Sigmoid colon (tissue), 7 donors: ENCODE results near the gene YWHAG. TPM values are rescaled to one million over a fixed set of nuclear protein-coding genes. Genes with fewer than 3 reads are reported as not detected.
"Not testable (repeated sequence)": the region's sequence is repeated elsewhere in the genome, so short reads cannot be mapped to it uniquely, and the experiment has no call there.

Experiments
- DNase-seq: peaks from one replicate; pipeline ENCODE4 v3.0.0-alpha.2; 2019
- H3K27ac ChIP-seq, 4 donors: fragments of 200-600 bp; sonication (generic); one replicate each; pipeline ENCODE4 v1.5.1; 2016 to 2019; ENCODE audit warnings: mild to moderate bottlenecking in 1 of 4
- H3K27me3 ChIP-seq, 3 donors: fragments of 200-600 bp; sonication (generic); one replicate each; pipeline ENCODE4 v1.5.1; 2019; ENCODE audit warnings: mild to moderate bottlenecking in 1 of 3
- H3K36me3 ChIP-seq, 4 donors: fragments of 200-600 bp; sonication (generic); one replicate each; pipeline ENCODE4 v1.5.1; 2016 to 2019
- H3K4me1 ChIP-seq, 4 donors: fragments of 200-600 bp; sonication (generic); one replicate each; pipeline ENCODE4 v1.5.1; 2017 to 2019
- H3K4me3 ChIP-seq, 4 donors: fragments of 200-600 bp; sonication (generic); one replicate each; pipeline ENCODE4 v1.5.1; 2017 to 2019; ENCODE audit warnings: mild to moderate bottlenecking in 2 of 4, moderate library complexity in 1 of 4
- H3K9me3 ChIP-seq, 4 donors: fragments of 200-600 bp in 3 of 4; sonication (generic) in 3 of 4; one replicate each; pipeline versions ENCODE4 v1.5.1 to v1.6.1; 2013 to 2019
- EP300 ChIP-seq, 4 donors: sonication (generic); formaldehyde crosslinking; IDR thresholded peaks; one replicate each; pipeline ENCODE4 v1.6.1; 2017; ENCODE audit warnings: antibody characterized with exemption in 4 of 4
- POLR2A ChIP-seq, 2 donors: fragments of 450-650 bp; IDR thresholded peaks; one replicate each; pipeline ENCODE4 v1.6.1; 2016; ENCODE audit warnings: antibody characterized with exemption in 2 of 2, mild to moderate bottlenecking in 2 of 2, moderate library complexity in 2 of 2
- POLR2AphosphoS5 ChIP-seq, 4 donors: sonication (generic); formaldehyde crosslinking; IDR thresholded peaks; one replicate each; pipeline ENCODE4 v1.6.1; 2017; ENCODE audit warnings: antibody characterized with exemption in 4 of 4
- WGBS, 2 donors: extraction: QIAGEN DNeasy Blood & Tissue Kit; methylation state at CpG; one replicate each; pipeline ENCODE4 v1.1.7; 2013; 5-methylcytosine and 5-hydroxymethylcytosine counted together
- intact Hi-C: fragments of 100-400 bp; cut with DNase I; formaldehyde crosslinking; loops from one replicate; pipeline ENCODE4 v1.15.1; 2023
- polyA plus RNA-seq, 3 donors: library from polyadenylated mRNA; stranded (reverse); fragments of 200-250 nt; gene quantifications; one replicate each; pipeline ENCODE4 v1.2.3, GENCODE V29; 2013
- total RNA-seq, 4 donors: library from RNA; depleted of rRNA; stranded (reverse); fragments of >200 nt; gene quantifications; one replicate each; pipeline ENCODE4 v1.1.0, GENCODE V29; 2016
- TF ChIP-seq, protein P1 (sequence below), 4 experiments: fragments of 450-650 bp in 3 of 4; fragments of 200-600 bp in 1 of 4; IDR thresholded peaks; one replicate each; pipeline ENCODE4 v1.5.1; 2016 to 2019; ENCODE audit warnings: antibody characterized with exemption in 4 of 4, mild to moderate bottlenecking in 3 of 4, moderate library complexity in 2 of 4
- donor health status: healthy with polysubstance abuse.
- donor health status: Bipolar disorder and iron deficiency.
- donor health status: healthy.

The YWHAG gene
- total and polyA plus RNA-seq, 7 donors: 42.5 to 64.0 (median 54.2) TPM

DNA sequence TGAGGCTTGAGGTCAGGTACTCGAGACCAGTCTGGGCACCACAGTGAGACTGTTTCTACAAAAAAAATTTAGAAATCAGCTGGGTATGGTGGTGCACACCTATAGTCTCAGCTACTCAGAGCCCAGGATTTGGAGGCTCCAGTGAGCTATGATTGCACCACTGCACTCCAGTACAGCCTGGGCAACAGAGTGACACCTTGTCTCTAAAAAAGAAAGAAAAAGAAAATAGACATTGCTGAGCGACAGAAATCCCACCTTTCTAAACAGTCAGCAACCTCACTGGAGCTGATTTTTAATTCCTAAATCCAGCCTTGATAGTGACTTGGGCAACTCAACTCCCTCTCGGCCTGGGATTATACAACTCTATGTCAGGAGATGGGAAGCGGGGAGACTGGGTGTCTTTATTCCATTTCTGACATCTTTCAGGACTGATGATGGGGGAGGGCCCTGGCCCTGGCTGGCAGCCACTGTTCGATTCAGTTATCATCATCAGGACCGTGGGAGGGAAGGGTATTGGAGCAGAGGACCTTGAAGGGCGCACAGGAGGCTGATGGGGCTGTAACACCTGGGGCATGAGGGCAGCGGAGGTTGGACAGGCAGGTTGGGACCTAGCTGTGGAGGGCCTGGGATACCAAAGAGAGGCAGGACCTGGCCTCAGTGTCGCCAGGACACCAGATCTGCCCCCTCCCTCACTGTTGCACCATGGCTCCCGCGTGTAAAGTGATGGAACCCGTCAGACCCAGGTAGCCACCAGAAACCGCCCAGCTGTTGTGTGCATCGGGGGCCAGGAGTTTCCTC is 41.6 kb downstream of the YWHAG start:
- no peaks in the 10 kb centered on the region for H3K9me3 ChIP-seq
- H3K4me1 ChIP-seq: peaks cover 0 to 25% (median 22%) of the 10 kb centered on the region in 4 donors
- TF ChIP-seq EP300 (IDR thresholded peaks at IDR 0.05) (no peak), POLR2A (IDR thresholded peaks at IDR 0.05) (no peak), POLR2AphosphoS5 (IDR thresholded peaks at IDR 0.05) (no peak)
- TF ChIP-seq, protein P1, sequence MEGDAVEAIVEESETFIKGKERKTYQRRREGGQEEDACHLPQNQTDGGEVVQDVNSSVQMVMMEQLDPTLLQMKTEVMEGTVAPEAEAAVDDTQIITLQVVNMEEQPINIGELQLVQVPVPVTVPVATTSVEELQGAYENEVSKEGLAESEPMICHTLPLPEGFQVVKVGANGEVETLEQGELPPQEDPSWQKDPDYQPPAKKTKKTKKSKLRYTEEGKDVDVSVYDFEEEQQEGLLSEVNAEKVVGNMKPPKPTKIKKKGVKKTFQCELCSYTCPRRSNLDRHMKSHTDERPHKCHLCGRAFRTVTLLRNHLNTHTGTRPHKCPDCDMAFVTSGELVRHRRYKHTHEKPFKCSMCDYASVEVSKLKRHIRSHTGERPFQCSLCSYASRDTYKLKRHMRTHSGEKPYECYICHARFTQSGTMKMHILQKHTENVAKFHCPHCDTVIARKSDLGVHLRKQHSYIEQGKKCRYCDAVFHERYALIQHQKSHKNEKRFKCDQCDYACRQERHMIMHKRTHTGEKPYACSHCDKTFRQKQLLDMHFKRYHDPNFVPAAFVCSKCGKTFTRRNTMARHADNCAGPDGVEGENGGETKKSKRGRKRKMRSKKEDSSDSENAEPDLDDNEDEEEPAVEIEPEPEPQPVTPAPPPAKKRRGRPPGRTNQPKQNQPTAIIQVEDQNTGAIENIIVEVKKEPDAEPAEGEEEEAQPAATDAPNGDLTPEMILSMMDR (IDR thresholded peaks at IDR 0.05): no peak
- peak overlapping the region; percentile 89 to 94 (median 92) for H3K27ac ChIP-seq
- H3K4me3 ChIP-seq: peak overlapping the region; percentile 65 to 71 (median 66)
- 55 to 60% methylated on average over 14 of the region's 14 CpGs for WGBS, 2 donors
- no peaks in the 10 kb centered on the region for H3K27me3 ChIP-seq
- H3K36me3 ChIP-seq: peaks cover 0 to 3% (median 0%) of the 10 kb centered on the region in 4 donors
- intact Hi-C loops: loop anchor here (5.0 to 10.0 kb wide), 2 partner anchors 35 to 242 kb away; no protein-coding TSS in a partner anchor
- no peak for DNase-seq

DNA sequence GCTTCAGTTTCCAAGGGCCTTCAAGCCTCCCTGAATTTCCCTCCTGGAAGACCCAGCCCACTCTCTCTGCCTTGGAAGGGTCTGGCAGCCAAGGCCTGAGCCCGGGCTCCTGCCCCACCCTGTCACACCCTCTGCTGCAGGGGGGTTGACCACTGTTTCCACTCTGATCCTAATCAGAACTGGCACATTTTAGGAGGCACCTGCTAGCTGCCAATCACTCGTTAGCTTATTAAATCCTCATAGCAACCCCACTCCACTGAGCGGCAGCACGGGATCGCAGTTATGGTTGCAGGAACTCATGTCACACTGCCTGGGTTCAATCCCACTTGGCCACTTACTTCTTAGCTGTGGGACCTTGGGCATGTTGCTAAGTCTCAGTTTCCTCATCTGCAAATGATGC is 43.4 kb downstream of the YWHAG start:
- intact Hi-C loops: loop anchor here (5.0 to 10.0 kb wide), 2 partner anchors 33 to 241 kb away; no protein-coding TSS in a partner anchor
- WGBS, 2 donors: 35 to 50% methylated on average over 5 of the region's 5 CpGs
- no peak overlapping the region for H3K27ac ChIP-seq
- H3K27me3 ChIP-seq: no peaks in the 10 kb centered on the region
- DNase-seq: no peak
- no peaks in the 10 kb centered on the region for H3K9me3 ChIP-seq
- no peak overlapping the region for H3K4me3 ChIP-seq
- TF ChIP-seq POLR2AphosphoS5 (IDR thresholded peaks at IDR 0.05) (no peak), POLR2A (IDR thresholded peaks at IDR 0.05) (no peak), EP300 (IDR thresholded peaks at IDR 0.05) (no peak)
- TF ChIP-seq, protein P1 (IDR thresholded peaks at IDR 0.05): no peak
- H3K36me3 ChIP-seq: peaks cover 0 to 3% (median 0%) of the 10 kb centered on the region in 4 donors
- H3K4me1 ChIP-seq: peaks cover 0 to 35% (median 27%) of the 10 kb centered on the region in 4 donors

DNA sequence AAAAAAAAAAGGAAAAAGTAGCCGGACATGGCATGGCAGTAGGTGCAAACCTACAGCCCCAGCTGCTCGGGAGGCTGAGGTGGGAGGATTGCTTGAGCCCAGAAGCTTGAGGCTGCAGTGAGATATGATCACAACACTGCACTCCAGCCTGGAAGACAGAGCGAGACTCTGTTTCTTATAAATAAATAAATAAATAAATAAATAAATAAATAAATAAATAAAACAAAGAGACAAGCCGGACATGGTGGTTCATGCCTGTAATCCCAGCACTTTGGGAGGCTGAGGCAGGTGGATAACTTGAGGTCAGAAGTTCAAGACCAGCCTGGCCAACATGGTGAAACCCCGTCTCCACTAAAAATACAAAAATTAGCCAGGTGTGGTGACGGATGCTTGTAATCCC is 44.1 kb downstream of the YWHAG start:
- peaks cover 0 to 41% (median 30%) of the 10 kb centered on the region in 4 donors for H3K4me1 ChIP-seq
- H3K27me3 ChIP-seq, H3K9me3 ChIP-seq, H3K36me3 ChIP-seq, DNase-seq, H3K4me3 ChIP-seq: not testable (repeated sequence)
- peak overlapping the region in 1 of 4 donors; percentile 59 for H3K27ac ChIP-seq
- intact Hi-C loops: loop anchor here (1.0 to 10.0 kb wide), 4 partner anchors 23 to 347 kb away; no protein-coding TSS in a partner anchor
- 49 to 64% methylated on average over 6 of the region's 6 CpGs for whole genome bisulfite sequencing, 2 donors

DNA sequence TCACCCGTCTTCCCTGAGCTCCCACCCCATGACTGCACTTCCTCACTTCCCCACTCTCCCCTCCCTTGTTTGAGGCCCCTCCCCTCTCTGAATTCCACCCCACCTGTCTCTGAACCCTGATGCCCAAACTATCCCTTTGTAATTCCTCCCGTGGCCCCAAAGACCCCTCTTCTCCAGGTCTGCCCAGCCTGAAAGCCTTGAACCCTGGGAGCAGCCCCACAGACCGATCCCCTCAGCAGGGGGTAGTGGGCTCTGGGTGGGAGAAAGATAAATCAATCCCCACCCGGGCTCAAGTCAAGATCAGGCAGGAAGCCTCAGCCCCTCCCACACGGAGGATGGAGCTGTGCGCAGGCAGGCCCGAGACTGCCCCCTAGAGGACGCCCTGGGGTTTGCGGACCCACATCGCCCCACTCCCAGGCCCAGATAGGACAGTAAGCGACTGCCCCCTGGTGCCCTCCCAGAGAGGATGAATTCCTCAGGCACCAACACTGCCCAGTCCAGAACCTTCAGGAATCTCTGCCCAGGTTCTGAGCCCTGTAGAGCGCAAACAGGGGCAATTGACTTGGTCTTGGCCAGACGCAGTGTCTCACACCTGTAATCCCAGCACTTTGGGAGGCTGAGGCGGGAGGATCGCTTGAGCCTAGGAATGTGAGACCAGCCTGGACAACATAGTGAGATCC is 44.6 kb downstream of the YWHAG start:
- intact Hi-C loops: loop anchor here (1.0 to 10.0 kb wide), 3 partner anchors 23 to 347 kb away; no protein-coding TSS in a partner anchor
- Histone ChIP-seq H3K9me3 (no peaks in the 10 kb centered on the region), H3K27me3 (no peaks in the 10 kb centered on the region), H3K4me3 (no peak overlapping the region), H3K36me3 (no peaks in the 10 kb centered on the region), H3K27ac (peak overlapping the region in 3 of 4 donors; percentile 1 to 59 (median 35)), H3K4me1 (peaks cover 0 to 36% (median 27%) of the 10 kb centered on the region in 4 donors)
- peak; percentile 98 for DNase-seq
- WGBS, 2 donors: 5 to 9% methylated on average over 15 of the region's 15 CpGs
- TF ChIP-seq POLR2AphosphoS5 (IDR thresholded peaks at IDR 0.05) (peak; percentile 14 to 59 (median 54)), POLR2A (IDR thresholded peaks at IDR 0.05) (no peak), EP300 (IDR thresholded peaks at IDR 0.05) (no peak)
- TF ChIP-seq, protein P1 (IDR thresholded peaks at IDR 0.05): peak; percentile 100

DNA sequence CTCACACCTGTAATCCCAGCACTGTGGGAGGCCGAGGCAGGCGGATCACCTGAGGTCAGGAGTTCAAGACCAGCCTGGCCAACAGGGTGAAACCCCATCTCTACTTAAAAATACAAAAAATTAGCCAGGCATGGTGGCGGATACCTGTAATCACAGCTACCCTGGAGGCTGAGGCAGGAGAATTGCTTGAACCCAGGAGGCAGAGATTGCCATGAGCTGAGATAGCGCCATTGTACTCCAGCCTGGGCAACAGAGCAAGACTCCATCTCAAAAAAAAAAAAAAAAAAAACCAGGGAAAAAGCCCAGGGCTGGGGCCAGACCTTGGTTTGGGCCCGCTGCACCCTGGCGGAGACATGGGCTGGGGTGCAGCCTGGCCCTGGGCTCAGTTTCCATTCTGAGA is 47.0 kb downstream of the YWHAG start:
- H3K9me3 ChIP-seq, H3K4me3 ChIP-seq, DNase-seq, H3K36me3 ChIP-seq, H3K27me3 ChIP-seq: not testable (repeated sequence)
- peaks cover 0 to 35% (median 22%) of the 10 kb centered on the region in 4 donors for H3K4me1 ChIP-seq
- 86 to 94% methylated on average over 6 of the region's 6 CpGs for WGBS, 2 donors
- intact Hi-C loops: loop anchor here (5.0 to 10.0 kb wide), 2 partner anchors 237 to 345 kb away; no protein-coding TSS in a partner anchor
- H3K27ac ChIP-seq: peak overlapping the region in 2 of 4 donors; percentile 79 to 81
